Astrocyte (in vitro differentiated cells and primary cell): ENCODE data around the gene ALK. TPM values are rescaled to one million over a fixed set of nuclear protein-coding genes. Genes with fewer than 3 reads are reported as not detected.

ENCODE experiments used
- DNase-seq: peaks from one replicate; pipeline ENCODE4 v3.0.0-alpha.2; 2010; ENCODE audit warnings: low read depth
- FAIRE-seq: peaks from 2 replicates; lab custom pipeline; 2011; peaks lifted over from hg19 to GRCh38; lab: Jason Lieb, UNC
- H2AFZ ChIP-seq: 2 replicates; pipeline ENCODE4 v1.6.0; 2012; ENCODE audit warnings: low read depth, low read length, inconsistent platforms
- H3K27ac ChIP-seq: 2 replicates; pipeline ENCODE4 v1.5.1; 2011; ENCODE audit warnings: low read depth, low read length, inconsistent platforms
- H3K27me3 ChIP-seq: 2 replicates; pipeline ENCODE4 v1.6.0; 2011; ENCODE audit warnings: low read length, inconsistent platforms; ENCODE audit not compliant: insufficient read depth
- H3K36me3 ChIP-seq: 2 replicates; pipeline ENCODE4 v1.5.1; 2011; ENCODE audit warnings: low read length, inconsistent platforms; ENCODE audit not compliant: insufficient read depth
- H3K4me1 ChIP-seq: 2 replicates; pipeline ENCODE4 v1.5.1; 2011; ENCODE audit warnings: low read length, inconsistent platforms; ENCODE audit not compliant: insufficient read depth
- H3K4me2 ChIP-seq: 2 replicates; pipeline ENCODE4 v1.6.0; 2012; ENCODE audit warnings: low read length, inconsistent platforms
- H3K4me3 ChIP-seq: 2 replicates; pipeline ENCODE4 v1.5.1; 2011; ENCODE audit warnings: low read depth, mild to moderate bottlenecking, low read length, inconsistent platforms; ENCODE audit not compliant: insufficient read depth
- H3K79me2 ChIP-seq: 2 replicates; pipeline ENCODE4 v1.6.0; 2012; ENCODE audit warnings: mild to moderate bottlenecking, low read length, inconsistent platforms; ENCODE audit not compliant: insufficient read depth
- H3K9ac ChIP-seq: 2 replicates; pipeline ENCODE4 v1.6.0; 2012; ENCODE audit warnings: mild to moderate bottlenecking, low read length, inconsistent platforms
- H3K9me3 ChIP-seq: 2 replicates; pipeline ENCODE4 v1.5.1; 2012; ENCODE audit warnings: low read depth, mild to moderate bottlenecking, low read length, inconsistent platforms; ENCODE audit not compliant: insufficient read depth
- H4K20me1 ChIP-seq: 2 replicates; pipeline ENCODE4 v1.6.0; 2012; ENCODE audit warnings: low read length, inconsistent platforms; ENCODE audit not compliant: insufficient read depth
- H3K27ac Mint-ChIP-seq: one replicate; pipeline ENCODE4 v1.8.0; 2021; ENCODE audit warnings: mild to moderate bottlenecking, mixed read lengths; ENCODE audit not compliant: unreplicated experiment
- H3K27me3 Mint-ChIP-seq: one replicate; pipeline ENCODE4 v1.8.0; 2021; ENCODE audit warnings: low read depth, mixed read lengths; ENCODE audit not compliant: unreplicated experiment
- H3K36me3 Mint-ChIP-seq: one replicate; pipeline ENCODE4 v1.8.0; 2021; ENCODE audit warnings: low read depth, mixed read lengths; ENCODE audit not compliant: unreplicated experiment
- H3K4me1 Mint-ChIP-seq: one replicate; pipeline ENCODE4 v1.8.0; 2021; ENCODE audit warnings: low read depth, mixed read lengths; ENCODE audit not compliant: unreplicated experiment
- H3K4me3 Mint-ChIP-seq: one replicate; pipeline ENCODE4 v1.8.0; 2021; ENCODE audit warnings: mild to moderate bottlenecking, moderate library complexity, mixed read lengths; ENCODE audit not compliant: unreplicated experiment
- H3K9me3 Mint-ChIP-seq: one replicate; pipeline ENCODE4 v1.8.0; 2021; ENCODE audit warnings: mild to moderate bottlenecking, mixed read lengths; ENCODE audit not compliant: unreplicated experiment
- CTCF ChIP-seq: IDR thresholded peaks from 2 replicates; pipeline ENCODE4 v1.5.1; 2011; ENCODE audit warnings: low read depth, mild to moderate bottlenecking, inconsistent platforms, low read length, moderate library complexity; ENCODE audit not compliant: insufficient read depth
- EZH2 ChIP-seq: IDR thresholded peaks from 2 replicates; pipeline ENCODE4 v1.6.1; 2012; ENCODE audit warnings: mild to moderate bottlenecking, low read length, inconsistent platforms; ENCODE audit not compliant: insufficient read depth
- total RNA-seq: library from RNA; stranded (reverse); gene quantifications from 2 replicates; pipeline ENCODE4 v1.2.1, GENCODE V29; 2021

The ALK gene
- total RNA-seq, 1 donor from 2014 or later, result 0.16 TPM

DNA sequence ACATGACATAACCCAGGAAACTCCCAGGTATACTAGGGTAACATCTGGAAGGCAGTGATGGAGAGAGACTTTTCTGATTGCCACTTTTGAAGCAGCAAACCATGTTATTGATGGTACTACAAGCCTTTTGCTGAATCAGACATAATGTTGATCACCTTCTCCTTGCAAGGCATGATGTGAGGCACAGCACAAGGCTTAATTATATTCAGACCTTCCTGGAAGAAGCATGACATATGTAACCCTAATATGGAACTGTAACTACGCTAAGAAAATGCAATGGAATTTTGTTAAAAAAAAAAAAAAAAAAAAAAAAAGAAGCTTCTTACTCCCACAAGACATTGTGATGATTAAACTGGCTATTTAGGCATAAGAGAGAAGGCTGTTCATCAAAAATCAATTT lies 145.4 kb downstream of the ALK start:
- H3K4me3 Mint-ChIP-seq, result no peak overlapping the region
- H3K4me1 Mint-ChIP-seq, result peaks cover 25% of the 10 kb centered on the region
- no peaks in the 10 kb centered on the region for H3K4me1 ChIP-seq
- no peaks in the 10 kb centered on the region for H3K27me3 Mint-ChIP-seq
- H3K4me2 ChIP-seq, result no peak overlapping the region
- H2AFZ ChIP-seq, result no peak overlapping the region
- H3K4me3 ChIP-seq, result no peak overlapping the region
- DNase-seq (no peak), FAIRE-seq (no peak)
- H3K9me3 ChIP-seq, result no peaks in the 10 kb centered on the region
- H4K20me1 ChIP-seq, result no peaks in the 10 kb centered on the region
- H3K9me3 Mint-ChIP-seq, result no peaks in the 10 kb centered on the region
- H3K36me3 ChIP-seq, result no peaks in the 10 kb centered on the region
- no peaks in the 10 kb centered on the region for H3K27me3 ChIP-seq
- no peak for TF ChIP-seq EZH2
- TF ChIP-seq CTCF, result no peak
- no peak overlapping the region for H3K27ac ChIP-seq
- no peaks in the 10 kb centered on the region for H3K36me3 Mint-ChIP-seq
- H3K79me2 ChIP-seq, result no peaks in the 10 kb centered on the region
- H3K27ac Mint-ChIP-seq, result no peak overlapping the region
- H3K9ac ChIP-seq, result no peak overlapping the region

GRCh38 chr2:29774624-29775023 lies 146.8 kb downstream of the ALK start:
- Mint-ChIP-seq H3K27me3 (no peaks in the 10 kb centered on the region), H3K36me3 (no peaks in the 10 kb centered on the region), H3K4me1 (peaks cover 17% of the 10 kb centered on the region), H3K9me3 (no peaks in the 10 kb centered on the region), H3K4me3 (no peak overlapping the region), H3K27ac (no peak overlapping the region)
- Histone ChIP-seq H2AFZ (no peak overlapping the region), H3K9me3 (no peaks in the 10 kb centered on the region), H3K4me1 (no peaks in the 10 kb centered on the region), H3K4me3 (no peak overlapping the region), H3K27ac (no peak overlapping the region), H3K36me3 (no peaks in the 10 kb centered on the region), H3K79me2 (no peaks in the 10 kb centered on the region), H3K4me2 (no peak overlapping the region), H3K9ac (no peak overlapping the region), H4K20me1 (no peaks in the 10 kb centered on the region), H3K27me3 (no peaks in the 10 kb centered on the region)
- DNase-seq (no peak), FAIRE-seq (no peak)
- TF ChIP-seq EZH2 (no peak), CTCF (no peak)

DNA sequence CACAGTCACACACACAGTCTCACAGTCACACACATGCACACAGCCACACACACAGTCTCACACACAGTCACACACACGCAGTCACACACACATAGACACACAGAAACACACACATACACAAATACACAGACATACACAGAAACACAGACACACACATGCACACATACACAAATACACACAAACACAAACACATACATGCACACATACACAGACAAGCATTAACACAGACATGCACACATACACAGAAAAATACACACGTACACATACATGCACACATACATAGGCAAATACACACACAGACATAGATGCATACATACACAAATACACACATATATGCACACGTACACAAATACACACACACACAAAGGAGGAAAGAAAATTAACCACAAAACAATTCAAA lies 150.5 kb downstream of the ALK start:
- no peak overlapping the region for H3K27ac Mint-ChIP-seq
- no peak overlapping the region for H3K4me2 ChIP-seq
- no peak overlapping the region for H3K4me3 Mint-ChIP-seq
- no peaks in the 10 kb centered on the region for H3K79me2 ChIP-seq
- H3K27me3 ChIP-seq, result no peaks in the 10 kb centered on the region
- no peak overlapping the region for H3K27ac ChIP-seq
- no peaks in the 10 kb centered on the region for H3K9me3 ChIP-seq
- no peak overlapping the region for H3K9ac ChIP-seq
- H4K20me1 ChIP-seq, result no peaks in the 10 kb centered on the region
- peaks cover 9% of the 10 kb centered on the region for H3K4me1 ChIP-seq
- no peaks in the 10 kb centered on the region for H3K36me3 Mint-ChIP-seq
- H2AFZ ChIP-seq, result no peak overlapping the region
- H3K4me1 Mint-ChIP-seq, result peaks cover 20% of the 10 kb centered on the region
- no peak for TF ChIP-seq EZH2
- no peak for TF ChIP-seq CTCF
- H3K36me3 ChIP-seq, result no peaks in the 10 kb centered on the region
- no peak for DNase-seq
- no peak overlapping the region for H3K4me3 ChIP-seq
- FAIRE-seq, result no peak
- no peaks in the 10 kb centered on the region for H3K27me3 Mint-ChIP-seq
- no peaks in the 10 kb centered on the region for H3K9me3 Mint-ChIP-seq
